ENCODE results near the gene PCP4L1.

DNA sequence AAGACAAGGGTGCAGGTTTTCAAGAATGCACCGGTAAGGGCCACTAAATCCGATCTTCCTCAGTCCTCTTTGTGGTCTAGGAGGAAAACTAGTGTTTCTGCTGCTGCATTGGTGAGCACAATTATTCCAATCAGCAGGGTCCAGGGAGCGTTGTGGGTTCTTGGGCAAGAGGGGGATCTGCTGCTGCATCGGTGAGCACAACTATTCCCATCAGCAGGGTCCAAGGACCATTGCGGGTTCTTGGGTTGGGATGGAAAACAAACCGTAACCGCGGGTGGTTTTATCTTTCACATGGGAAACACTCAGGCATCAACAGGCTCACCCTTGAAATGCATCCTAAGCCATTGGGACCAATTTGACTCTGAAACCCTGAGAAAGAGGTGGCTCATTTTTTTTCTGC lies 7.0 kb upstream of the PCP4L1 start:
- TF ChIP-seq, protein P1, sequence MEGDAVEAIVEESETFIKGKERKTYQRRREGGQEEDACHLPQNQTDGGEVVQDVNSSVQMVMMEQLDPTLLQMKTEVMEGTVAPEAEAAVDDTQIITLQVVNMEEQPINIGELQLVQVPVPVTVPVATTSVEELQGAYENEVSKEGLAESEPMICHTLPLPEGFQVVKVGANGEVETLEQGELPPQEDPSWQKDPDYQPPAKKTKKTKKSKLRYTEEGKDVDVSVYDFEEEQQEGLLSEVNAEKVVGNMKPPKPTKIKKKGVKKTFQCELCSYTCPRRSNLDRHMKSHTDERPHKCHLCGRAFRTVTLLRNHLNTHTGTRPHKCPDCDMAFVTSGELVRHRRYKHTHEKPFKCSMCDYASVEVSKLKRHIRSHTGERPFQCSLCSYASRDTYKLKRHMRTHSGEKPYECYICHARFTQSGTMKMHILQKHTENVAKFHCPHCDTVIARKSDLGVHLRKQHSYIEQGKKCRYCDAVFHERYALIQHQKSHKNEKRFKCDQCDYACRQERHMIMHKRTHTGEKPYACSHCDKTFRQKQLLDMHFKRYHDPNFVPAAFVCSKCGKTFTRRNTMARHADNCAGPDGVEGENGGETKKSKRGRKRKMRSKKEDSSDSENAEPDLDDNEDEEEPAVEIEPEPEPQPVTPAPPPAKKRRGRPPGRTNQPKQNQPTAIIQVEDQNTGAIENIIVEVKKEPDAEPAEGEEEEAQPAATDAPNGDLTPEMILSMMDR (IDR thresholded peaks at IDR 0.05): no peak
- no peak for TF ChIP-seq JUN (CRISPR knock-in tag; IDR thresholded peaks at IDR 0.05)
- no peak for TF ChIP-seq TP53 (CRISPR knock-in tag; IDR thresholded peaks at IDR 0.05)
- TF ChIP-seq, protein P2, sequence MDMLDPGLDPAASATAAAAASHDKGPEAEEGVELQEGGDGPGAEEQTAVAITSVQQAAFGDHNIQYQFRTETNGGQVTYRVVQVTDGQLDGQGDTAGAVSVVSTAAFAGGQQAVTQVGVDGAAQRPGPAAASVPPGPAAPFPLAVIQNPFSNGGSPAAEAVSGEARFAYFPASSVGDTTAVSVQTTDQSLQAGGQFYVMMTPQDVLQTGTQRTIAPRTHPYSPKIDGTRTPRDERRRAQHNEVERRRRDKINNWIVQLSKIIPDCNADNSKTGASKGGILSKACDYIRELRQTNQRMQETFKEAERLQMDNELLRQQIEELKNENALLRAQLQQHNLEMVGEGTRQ (CRISPR knock-in tag; IDR thresholded peaks at IDR 0.05): no peak
- TF ChIP-seq JAZF1 (CRISPR knock-in tag; IDR thresholded peaks at IDR 0.05): no peak
- TF ChIP-seq, protein P3, sequence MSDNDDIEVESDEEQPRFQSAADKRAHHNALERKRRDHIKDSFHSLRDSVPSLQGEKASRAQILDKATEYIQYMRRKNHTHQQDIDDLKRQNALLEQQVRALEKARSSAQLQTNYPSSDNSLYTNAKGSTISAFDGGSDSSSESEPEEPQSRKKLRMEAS (CRISPR knock-in tag; IDR thresholded peaks at IDR 0.05): no peak
- no peak for TF ChIP-seq TEAD4 (CRISPR knock-in tag; IDR thresholded peaks at IDR 0.05)
- no peak for TF ChIP-seq ELF4 (CRISPR knock-in tag; IDR thresholded peaks at IDR 0.05; ENCODE audit: low read depth)
- TF ChIP-seq, protein P4, sequence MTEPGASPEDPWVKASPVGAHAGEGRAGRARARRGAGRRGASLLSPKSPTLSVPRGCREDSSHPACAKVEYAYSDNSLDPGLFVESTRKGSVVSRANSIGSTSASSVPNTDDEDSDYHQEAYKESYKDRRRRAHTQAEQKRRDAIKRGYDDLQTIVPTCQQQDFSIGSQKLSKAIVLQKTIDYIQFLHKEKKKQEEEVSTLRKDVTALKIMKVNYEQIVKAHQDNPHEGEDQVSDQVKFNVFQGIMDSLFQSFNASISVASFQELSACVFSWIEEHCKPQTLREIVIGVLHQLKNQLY (CRISPR knock-in tag; IDR thresholded peaks at IDR 0.05): no peak
- TF ChIP-seq FOXK1 (CRISPR knock-in tag; IDR thresholded peaks at IDR 0.05): no peak
- TF ChIP-seq, protein P5, sequence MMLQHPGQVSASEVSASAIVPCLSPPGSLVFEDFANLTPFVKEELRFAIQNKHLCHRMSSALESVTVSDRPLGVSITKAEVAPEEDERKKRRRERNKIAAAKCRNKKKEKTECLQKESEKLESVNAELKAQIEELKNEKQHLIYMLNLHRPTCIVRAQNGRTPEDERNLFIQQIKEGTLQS (CRISPR knock-in tag; conservative IDR thresholded peaks at IDR 0.05): no peak
- no peak for TF ChIP-seq ZNF138 (CRISPR knock-in tag; conservative IDR thresholded peaks at IDR 0.05)
- TF ChIP-seq IRF2 (CRISPR knock-in tag; IDR thresholded peaks at IDR 0.05; ENCODE audit: borderline replicate concordance, low read depth): no peak
- TF ChIP-seq FOXJ3 (CRISPR knock-in tag; IDR thresholded peaks at IDR 0.05; ENCODE audit: borderline replicate concordance): no peak

All from WTC11 (cell line).